Activated effector memory CD4-positive, alpha-beta T cell treated with anti-CD3 and anti-CD28 coated beads, Interleukin-2, amount 50 U/mL, for 16 hours (primary cell): Measurements from ENCODE around the gene FOXA1.
A peak's percentile ranks its signal among the peaks of the same experiment; 100 is the strongest.

Experiments
- DNase-seq: peaks from one replicate; pipeline ENCODE4 v3.0.0-alpha.2; 2020

The FOXA1 gene

GRCh38 chr14:37601865-37602264 lies 6.8 kb upstream of the FOXA1 start:
- DNase-seq = no peak

- no peak for DNase-seq
Observed at GRCh38 chr14:37600880-37601741, 6.1 kb upstream of the FOXA1 start.

- DNase-seq = no peak
Observed at GRCh38 chr14:37599507-37600368, 4.7 kb upstream of the FOXA1 start.

GRCh38 chr14:37598747-37599506 lies 3.9 kb upstream of the FOXA1 start:
- no peak for DNase-seq

- no peak for DNase-seq
Observed at GRCh38 chr14:37597914-37598746, 3.1 kb upstream of the FOXA1 start.

GRCh38 chr14:37597538-37597913 lies 2.5 kb upstream of the FOXA1 start:
- no peak for DNase-seq

GRCh38 chr14:37596790-37597472 lies 1.9 kb upstream of the FOXA1 start:
- DNase-seq = no peak

GRCh38 chr14:37595809-37596621 lies 966 bp upstream of the FOXA1 start:
- DNase-seq = peak; percentile 85

- peak; percentile 64 for DNase-seq
Observed at GRCh38 chr14:37594238-37594970, 645 bp downstream of the FOXA1 start.

GRCh38 chr14:37593511-37594237 lies 1.4 kb downstream of the FOXA1 start:
- DNase-seq = no peak

- DNase-seq = no peak
Observed at GRCh38 chr14:37592482-37593408, 2.3 kb downstream of the FOXA1 start.

GRCh38 chr14:37591941-37592481 lies 3.0 kb downstream of the FOXA1 start:
- DNase-seq = no peak

- DNase-seq = no peak
Observed at GRCh38 chr14:37591311-37591940, 3.6 kb downstream of the FOXA1 start.

GRCh38 chr14:37590428-37591139 lies 4.5 kb downstream of the FOXA1 start:
- DNase-seq = no peak

- DNase-seq = no peak
Observed at GRCh38 chr14:37589715-37590427, 5.2 kb downstream of the FOXA1 start.
